Skeletal muscle cell (primary cell): ENCODE measurements around the gene MYO15B.

Experiments used
- DNase-seq: peaks from one replicate; pipeline ENCODE4 v3.0.0-alpha.2; 2010; ENCODE audit warnings: low read depth
- H3K4me3 ChIP-seq: 2 replicates; pipeline ENCODE4 v1.5.1; 2011; ENCODE audit warnings: low read depth, mild to moderate bottlenecking, control low read depth, low read length, moderate library complexity

The MYO15B gene

GRCh38 chr17:75647061-75647460 is 59.5 kb downstream of the MYO15B start:
- H3K4me3 ChIP-seq: no peak overlapping the region
- DNase-seq: no peak

GRCh38 chr17:75647921-75648320 is 60.3 kb downstream of the MYO15B start:
- no peak for DNase-seq

GRCh38 chr17:75649687-75650086 is 62.1 kb downstream of the MYO15B start:
- no peak for DNase-seq
- no peak overlapping the region for H3K4me3 ChIP-seq

More at GRCh38 chr17:75647921-75648320, 60.3 kb downstream of the MYO15B start:
- H3K4me3 ChIP-seq: no peak overlapping the region

GRCh38 chr17:75650874-75651273 is 63.3 kb downstream of the MYO15B start:
- no peak for DNase-seq
- no peak overlapping the region for H3K4me3 ChIP-seq

- H3K4me3 ChIP-seq: no peak overlapping the region
- DNase-seq: no peak
These were observed 64.7 kb downstream of the MYO15B start for GRCh38 chr17:75652341-75652740.

GRCh38 chr17:75652934-75653549 is 65.4 kb downstream of the MYO15B start:
- no peak for DNase-seq
- H3K4me3 ChIP-seq: no peak overlapping the region

GRCh38 chr17:75654176-75654575 is 66.6 kb downstream of the MYO15B start:
- no peak overlapping the region for H3K4me3 ChIP-seq
- DNase-seq: no peak

GRCh38 chr17:75658237-75658636 is 70.6 kb downstream of the MYO15B start:
- DNase-seq: no peak
- H3K4me3 ChIP-seq: no peak overlapping the region

GRCh38 chr17:75661531-75661930 is 73.9 kb downstream of the MYO15B start:
- no peak for DNase-seq
- no peak overlapping the region for H3K4me3 ChIP-seq

- H3K4me3 ChIP-seq: no peak overlapping the region
- DNase-seq: no peak
These were observed 74.9 kb downstream of the MYO15B start for GRCh38 chr17:75662511-75662910.

GRCh38 chr17:75664099-75664549 is 76.5 kb downstream of the MYO15B start:
- no peak overlapping the region for H3K4me3 ChIP-seq
- DNase-seq: no peak

GRCh38 chr17:75665981-75666380 is 78.4 kb downstream of the MYO15B start:
- H3K4me3 ChIP-seq: peak overlapping the region; percentile 87
- no peak for DNase-seq

- peak; percentile 95 for DNase-seq
- H3K4me3 ChIP-seq: peak within 1 kb of the TSS; percentile 87
These were observed 79.6 kb downstream of the MYO15B start, which contains the start of the genes RECQL5 and SAP30BP for GRCh38 chr17:75666959-75667790. TSS of gene RECQL5 (minus strand) at chr17:75667154. CDS start at chr17:75666557, 597 bp downstream. TSS of gene SAP30BP (plus strand) at chr17:75667338. CDS start at chr17:75667373, 35 bp downstream.

- peak overlapping the region; percentile 87 for H3K4me3 ChIP-seq
- no peak for DNase-seq
These were observed 80.2 kb downstream of the MYO15B start for GRCh38 chr17:75667825-75668224.

- H3K4me3 ChIP-seq: no peak overlapping the region
- DNase-seq: no peak
These were observed 80.9 kb downstream of the MYO15B start for GRCh38 chr17:75668489-75668888.

GRCh38 chr17:75670868-75671267 is 83.3 kb downstream of the MYO15B start:
- DNase-seq: no peak
- no peak overlapping the region for H3K4me3 ChIP-seq

GRCh38 chr17:75672011-75672410 is 84.4 kb downstream of the MYO15B start:
- no peak for DNase-seq
- H3K4me3 ChIP-seq: no peak overlapping the region

GRCh38 chr17:75673487-75673886 is 85.9 kb downstream of the MYO15B start:
- DNase-seq: no peak
- no peak overlapping the region for H3K4me3 ChIP-seq
